ENCODE data around the gene WFIKKN2. TPM values are rescaled to one million over a fixed set of nuclear protein-coding genes. Genes with fewer than 3 reads are reported as not detected.

Gene WFIKKN2
- total RNA-seq, 1 experiment from 2014 or later = 0.11 TPM

DNA sequence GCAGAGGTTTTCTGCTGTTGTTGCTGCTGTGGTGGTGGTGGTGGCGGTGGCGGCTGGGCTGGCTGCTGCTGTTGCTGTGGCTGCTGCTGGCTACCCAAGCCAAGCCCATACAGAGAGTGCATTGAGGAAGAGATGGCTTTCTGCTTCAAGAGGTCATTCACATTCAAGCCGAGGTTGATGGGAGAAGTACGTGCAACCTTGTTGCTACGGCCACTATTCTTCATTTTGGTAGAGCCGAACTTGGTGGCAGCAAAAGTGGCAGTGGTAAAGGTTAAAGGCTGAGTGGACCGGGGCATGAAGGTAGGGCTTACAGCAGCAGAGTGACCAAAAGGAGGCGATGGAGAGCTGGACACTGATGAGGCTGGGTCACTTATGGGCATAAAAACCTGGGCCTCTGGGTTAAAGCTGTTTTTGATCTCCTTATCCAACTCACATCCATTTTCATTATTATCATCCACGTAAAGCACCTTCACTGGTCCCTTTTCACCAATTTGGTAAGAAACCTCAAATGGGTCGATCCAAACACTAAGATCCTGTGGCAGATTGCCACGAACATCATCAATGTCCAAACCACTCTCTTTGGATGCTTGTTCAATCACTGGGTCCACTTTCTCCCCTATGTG, 27.9 kb downstream of the WFIKKN2 start:
- Mint-ChIP-seq H3K36me3 (peaks cover 11% of the 10 kb centered on the region), H3K4me1 (peaks cover 26% of the 10 kb centered on the region), H3K9me3 (no peaks in the 10 kb centered on the region), H3K27ac (no peak overlapping the region), H3K4me3 (peak overlapping the region; percentile 96), H3K27me3 (ENCODE audit: low read depth) (no peaks in the 10 kb centered on the region)
- POLR2A ChIA-PET = interaction anchor here (0.6 to 1.1 kb wide), 4 partner anchors 11 to 133 kb away, joined by 3 to 5 read pairs (median 4); no protein-coding TSS in a partner anchor
- ATAC-seq = no peak
- DNase-seq (ENCODE audit: low spot score) = peak; percentile 65
- CTCF ChIA-PET = interaction anchor here (0.6 to 6.0 kb wide), 21 partner anchors 8 to 299 kb away, joined by 3 to 75 read pairs (median 5); partner anchors contain the start of gene WFIKKN2
- peak; percentile 38; the same call in 1 of the 2 replicates for TF ChIP-seq CTCF (IDR thresholded peaks at IDR 0.05)
- TF ChIP-seq ATF1 (CRISPR knock-in tag; IDR thresholded peaks at IDR 0.05) = no peak
- no peak for TF ChIP-seq NR3C1 (CRISPR knock-in tag; conservative IDR thresholded peaks at IDR 0.05; ENCODE audit: low read depth)
- no peak for TF ChIP-seq TCF7 (CRISPR knock-in tag; IDR thresholded peaks at IDR 0.05; ENCODE audit: low read depth)
- no peak for TF ChIP-seq NFE2L1 (CRISPR knock-in tag; IDR thresholded peaks at IDR 0.05)
- TF ChIP-seq, protein P1, sequence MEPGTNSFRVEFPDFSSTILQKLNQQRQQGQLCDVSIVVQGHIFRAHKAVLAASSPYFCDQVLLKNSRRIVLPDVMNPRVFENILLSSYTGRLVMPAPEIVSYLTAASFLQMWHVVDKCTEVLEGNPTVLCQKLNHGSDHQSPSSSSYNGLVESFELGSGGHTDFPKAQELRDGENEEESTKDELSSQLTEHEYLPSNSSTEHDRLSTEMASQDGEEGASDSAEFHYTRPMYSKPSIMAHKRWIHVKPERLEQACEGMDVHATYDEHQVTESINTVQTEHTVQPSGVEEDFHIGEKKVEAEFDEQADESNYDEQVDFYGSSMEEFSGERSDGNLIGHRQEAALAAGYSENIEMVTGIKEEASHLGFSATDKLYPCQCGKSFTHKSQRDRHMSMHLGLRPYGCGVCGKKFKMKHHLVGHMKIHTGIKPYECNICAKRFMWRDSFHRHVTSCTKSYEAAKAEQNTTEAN (CRISPR knock-in tag; IDR thresholded peaks at IDR 0.05) = no peak

- TF ChIP-seq, protein P2, sequence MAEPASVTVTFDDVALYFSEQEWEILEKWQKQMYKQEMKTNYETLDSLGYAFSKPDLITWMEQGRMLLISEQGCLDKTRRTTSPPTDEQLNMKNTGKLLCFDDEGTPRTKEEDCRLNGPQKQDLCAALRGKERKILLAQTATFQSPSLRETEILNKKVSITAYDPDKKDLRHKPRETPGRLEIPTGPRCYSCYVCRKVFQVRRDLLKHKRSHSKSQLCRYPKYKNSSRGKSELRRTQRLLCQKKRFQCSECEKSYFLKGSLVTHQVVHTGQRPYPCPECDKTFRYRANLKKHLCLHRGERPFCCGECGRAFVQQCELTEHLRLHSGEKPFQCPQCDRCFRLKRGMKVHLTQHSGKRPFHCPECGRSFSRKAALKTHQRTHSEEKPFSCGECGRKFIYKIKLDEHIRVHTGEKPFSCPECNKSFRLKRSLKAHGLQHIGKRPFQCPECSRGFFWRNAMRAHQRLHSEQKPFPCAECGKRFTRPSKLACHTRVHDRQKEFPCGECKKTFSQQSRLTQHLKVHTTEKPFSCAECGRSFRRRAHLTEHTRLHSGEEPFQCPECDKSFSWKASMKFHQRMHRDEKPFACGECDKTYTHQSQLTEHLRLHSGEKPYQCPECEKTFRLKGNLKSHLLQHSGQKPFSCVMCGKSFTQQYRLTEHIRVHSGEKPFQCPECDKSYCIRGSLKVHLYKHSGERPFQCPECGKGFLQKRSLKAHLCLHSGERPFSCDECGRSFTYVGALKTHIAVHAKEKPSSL (CRISPR knock-in tag; conservative IDR thresholded peaks at IDR 0.05) = no peak
- TF ChIP-seq ATF6 (CRISPR knock-in tag; IDR thresholded peaks at IDR 0.05) = no peak
- no peak for TF ChIP-seq ZNF396 (CRISPR knock-in tag; IDR thresholded peaks at IDR 0.05; ENCODE audit: borderline replicate concordance)
- no peak for TF ChIP-seq OVOL2 (CRISPR knock-in tag; IDR thresholded peaks at IDR 0.05; ENCODE audit: borderline replicate concordance)
- TF ChIP-seq, protein P3, sequence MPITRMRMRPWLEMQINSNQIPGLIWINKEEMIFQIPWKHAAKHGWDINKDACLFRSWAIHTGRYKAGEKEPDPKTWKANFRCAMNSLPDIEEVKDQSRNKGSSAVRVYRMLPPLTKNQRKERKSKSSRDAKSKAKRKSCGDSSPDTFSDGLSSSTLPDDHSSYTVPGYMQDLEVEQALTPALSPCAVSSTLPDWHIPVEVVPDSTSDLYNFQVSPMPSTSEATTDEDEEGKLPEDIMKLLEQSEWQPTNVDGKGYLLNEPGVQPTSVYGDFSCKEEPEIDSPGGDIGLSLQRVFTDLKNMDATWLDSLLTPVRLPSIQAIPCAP (CRISPR knock-in tag; IDR thresholded peaks at IDR 0.05) = no peak
- TF ChIP-seq, protein P4, sequence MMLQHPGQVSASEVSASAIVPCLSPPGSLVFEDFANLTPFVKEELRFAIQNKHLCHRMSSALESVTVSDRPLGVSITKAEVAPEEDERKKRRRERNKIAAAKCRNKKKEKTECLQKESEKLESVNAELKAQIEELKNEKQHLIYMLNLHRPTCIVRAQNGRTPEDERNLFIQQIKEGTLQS (CRISPR knock-in tag; conservative IDR thresholded peaks at IDR 0.05) = no peak
- TF ChIP-seq ESRRA (CRISPR knock-in tag; IDR thresholded peaks at IDR 0.05; ENCODE audit: borderline replicate concordance) = no peak
- TF ChIP-seq SMAD3 (CRISPR knock-in tag; IDR thresholded peaks at IDR 0.05; ENCODE audit: borderline replicate concordance) = no peak
- no peak for TF ChIP-seq SP1 (CRISPR knock-in tag; conservative IDR thresholded peaks at IDR 0.05)
- H3K27me3 Mint-ChIP-seq (ENCODE audit: low read depth) = no peaks in the 10 kb centered on the region
- H3K9me3 Mint-ChIP-seq = no peaks in the 10 kb centered on the region
- DNase-seq (ENCODE audit: low spot score) (no peak), ATAC-seq (no peak)
- POLR2A ChIA-PET = interaction anchor here (0.6 to 1.1 kb wide), 4 partner anchors 12 to 132 kb away, joined by 3 to 5 read pairs (median 4); no protein-coding TSS in a partner anchor
- H3K36me3 Mint-ChIP-seq = peaks cover 11% of the 10 kb centered on the region
- H3K27ac Mint-ChIP-seq = no peak overlapping the region
- H3K4me1 Mint-ChIP-seq = peaks cover 30% of the 10 kb centered on the region
- CTCF ChIA-PET = interaction anchor here (0.6 to 6.0 kb wide), 21 partner anchors 8 to 300 kb away, joined by 3 to 75 read pairs (median 5); partner anchors contain the start of gene WFIKKN2
- peak overlapping the region; percentile 96 for H3K4me3 Mint-ChIP-seq
Measured at GRCh38 chr17:50863931-50864330, 28.5 kb downstream of the WFIKKN2 start.
